LNCaP clone FGC (cell line): ENCODE measurements around the gene GPR161.
A peak's percentile ranks its signal among the peaks of the same experiment; 100 is the strongest.

Experiments used
- DNase-seq: peaks from one replicate; pipeline ENCODE4 v3.0.0-alpha.2; 2011; ENCODE audit warnings: low read depth
- H3K4me3 ChIP-seq: 2 replicates; pipeline ENCODE4 v1.5.1; 2011; ENCODE audit warnings: mild to moderate bottlenecking, low read depth, low read length, control low read depth
- CTCF ChIP-seq: IDR thresholded peaks from 2 replicates; pipeline ENCODE4 v1.5.1; 2012; ENCODE audit warnings: mild to moderate bottlenecking; ENCODE audit not compliant: control insufficient read depth, insufficient read depth; ENCODE audit errors: extremely low read depth

Gene GPR161

DNA sequence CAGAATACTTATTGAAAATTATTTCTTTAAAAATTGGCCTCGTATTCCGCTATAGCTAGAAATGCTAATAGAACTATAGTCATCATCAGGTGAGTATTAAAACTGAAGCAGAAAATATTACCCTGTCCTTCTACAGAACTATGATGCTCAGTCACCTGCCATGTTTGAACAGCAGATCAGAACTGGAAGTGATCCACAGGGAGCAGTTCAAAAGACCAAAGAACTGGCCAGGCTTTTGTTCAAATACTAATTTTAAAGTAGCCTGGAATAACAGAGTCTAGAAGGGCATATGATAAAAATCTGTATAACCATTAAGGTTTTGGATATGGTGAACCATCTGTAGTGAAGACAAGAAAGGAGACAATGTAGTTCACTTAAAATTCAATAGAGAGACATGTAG lies 94.4 kb downstream of the GPR161 start:
- no peak for DNase-seq
- H3K4me3 ChIP-seq = no peak overlapping the region
- TF ChIP-seq CTCF = no peak

DNA sequence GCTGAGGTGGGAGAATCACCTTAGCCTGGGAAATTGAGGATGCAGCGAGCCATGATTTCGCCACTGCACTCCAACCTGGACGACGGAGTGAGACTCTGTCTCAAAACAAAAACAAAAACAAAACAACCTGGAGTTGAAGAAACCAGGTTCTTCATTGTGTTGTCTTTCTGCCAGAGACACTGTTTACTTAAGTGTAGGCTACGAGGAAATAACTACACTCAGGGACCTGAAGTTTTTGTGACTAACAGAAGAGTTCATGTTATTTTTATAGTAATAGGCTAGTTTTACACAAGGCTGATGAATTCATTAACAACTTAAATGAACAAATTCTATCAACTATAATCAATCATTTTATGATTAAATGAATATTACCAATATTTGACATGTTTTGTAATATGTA lies 101.4 kb downstream of the GPR161 start:
- no peak overlapping the region for H3K4me3 ChIP-seq
- peak; percentile 39 for DNase-seq
- TF ChIP-seq CTCF = no peak

GRCh38 chr1:168032029-168032428 lies 104.7 kb downstream of the GPR161 start:
- DNase-seq = no peak
- no peak overlapping the region for H3K4me3 ChIP-seq
- no peak for TF ChIP-seq CTCF

DNA sequence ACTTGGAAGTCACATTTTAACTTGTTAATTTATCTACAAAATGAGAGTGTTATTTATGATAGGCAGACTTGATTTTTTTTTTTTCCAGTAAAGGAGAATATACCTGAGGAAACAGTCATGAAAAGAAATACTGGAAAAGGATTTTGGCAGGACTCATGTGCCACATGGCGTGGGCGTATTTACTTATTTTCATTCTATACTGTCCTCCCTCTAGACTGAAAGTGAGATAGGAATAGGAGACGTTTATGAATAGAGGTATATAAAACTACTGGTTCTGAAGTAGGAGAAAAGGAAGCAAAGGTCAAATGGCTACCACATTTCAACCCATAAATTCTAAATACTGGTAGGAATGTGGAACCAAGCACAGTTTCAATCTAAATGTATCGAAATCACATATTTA lies 105.1 kb downstream of the GPR161 start:
- no peak overlapping the region for H3K4me3 ChIP-seq
- no peak for TF ChIP-seq CTCF
- no peak for DNase-seq

- DNase-seq = no peak
Measured at GRCh38 chr1:168031198-168031597, 105.5 kb downstream of the GPR161 start.

More at GRCh38 chr1:168031198-168031597, 105.5 kb downstream of the GPR161 start:
- no peak for TF ChIP-seq CTCF
- no peak overlapping the region for H3K4me3 ChIP-seq
